ENCODE data around the gene EPB41L3. TPM values are rescaled to one million over a fixed set of nuclear protein-coding genes. Genes with fewer than 3 reads are reported as not detected.

EPB41L3 gene
- total RNA-seq, 1 experiment from 2014 or later, result 0.21 TPM

DNA sequence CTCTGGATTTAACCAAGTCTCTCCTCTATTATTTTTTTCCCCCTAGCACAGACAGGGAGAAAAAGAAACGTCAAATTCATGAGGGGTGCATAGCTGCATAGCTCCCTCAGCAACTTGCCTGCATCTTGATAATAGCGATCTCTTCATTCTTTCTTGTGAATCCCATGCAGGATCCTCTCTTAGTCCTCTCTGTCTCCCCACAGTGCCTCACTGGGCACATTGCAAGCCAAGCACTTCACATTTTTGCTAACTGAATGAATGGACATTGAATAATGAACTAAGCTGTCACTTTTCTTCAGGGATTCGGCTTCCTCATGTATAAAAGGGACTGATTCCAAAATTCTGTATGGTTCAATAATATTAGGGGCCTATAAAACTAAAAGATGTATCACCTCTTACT, 2.9 kb upstream of the EPB41L3 start:
- H3K9me3 ChIP-seq (replicated peaks), result no peaks in the 10 kb centered on the region
- peaks cover 53% of the 10 kb centered on the region for H3K27me3 ChIP-seq (replicated peaks)
- H3K4me3 ChIP-seq, result no peak overlapping the region
- H3K36me3 ChIP-seq, result no peaks in the 10 kb centered on the region
- H3K27ac ChIP-seq, result no peak overlapping the region
- DNase-seq (ENCODE audit: low read depth in 1 of 2, low spot score in 2 of 2), result no peak
- no peaks in the 10 kb centered on the region for H3K4me1 ChIP-seq (replicated peaks)

DNA sequence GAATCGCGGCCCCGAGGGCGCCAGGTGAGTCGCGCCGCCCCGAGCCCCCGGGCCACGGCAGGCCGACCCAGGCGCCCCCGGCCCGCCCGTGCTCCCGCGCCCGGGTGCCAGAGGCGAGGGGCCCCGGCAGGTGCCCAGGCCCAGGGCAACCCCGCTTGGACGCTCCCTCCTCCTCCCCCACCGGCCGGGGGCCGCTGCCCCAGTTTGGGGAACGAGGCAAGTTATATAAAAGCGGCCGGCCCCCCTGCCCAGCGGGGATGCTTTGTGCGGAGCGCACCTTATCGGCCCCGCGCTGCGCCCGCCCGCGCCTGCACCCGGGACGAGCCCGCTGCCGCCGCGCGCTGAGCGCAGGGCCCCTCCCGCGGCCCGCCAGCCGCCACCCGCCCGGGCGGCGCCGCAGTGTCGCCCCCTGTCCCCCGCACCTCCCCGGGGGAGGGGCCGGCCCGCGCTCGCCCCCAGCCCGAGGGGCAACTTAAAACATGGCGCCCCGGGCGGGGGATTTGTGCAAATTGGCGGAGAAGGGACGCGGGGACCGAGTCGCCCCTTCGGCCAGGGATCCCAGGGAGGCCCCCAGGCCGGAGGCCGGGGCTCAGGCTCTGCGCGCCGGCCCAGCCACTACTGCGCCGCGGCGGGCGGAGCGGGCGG, 639 bp downstream of the EPB41L3 start:
- H3K9me3 ChIP-seq (replicated peaks), result no peaks in the 10 kb centered on the region
- no peaks in the 10 kb centered on the region for H3K4me1 ChIP-seq (replicated peaks)
- peaks cover 53% of the 10 kb centered on the region for H3K27me3 ChIP-seq (replicated peaks)
- H3K27ac ChIP-seq, result no peak overlapping the region
- H3K36me3 ChIP-seq, result no peaks in the 10 kb centered on the region
- DNase-seq (ENCODE audit: low read depth in 1 of 2, low spot score in 2 of 2), result no peak
- H3K4me3 ChIP-seq, result no peak overlapping the region

DNA sequence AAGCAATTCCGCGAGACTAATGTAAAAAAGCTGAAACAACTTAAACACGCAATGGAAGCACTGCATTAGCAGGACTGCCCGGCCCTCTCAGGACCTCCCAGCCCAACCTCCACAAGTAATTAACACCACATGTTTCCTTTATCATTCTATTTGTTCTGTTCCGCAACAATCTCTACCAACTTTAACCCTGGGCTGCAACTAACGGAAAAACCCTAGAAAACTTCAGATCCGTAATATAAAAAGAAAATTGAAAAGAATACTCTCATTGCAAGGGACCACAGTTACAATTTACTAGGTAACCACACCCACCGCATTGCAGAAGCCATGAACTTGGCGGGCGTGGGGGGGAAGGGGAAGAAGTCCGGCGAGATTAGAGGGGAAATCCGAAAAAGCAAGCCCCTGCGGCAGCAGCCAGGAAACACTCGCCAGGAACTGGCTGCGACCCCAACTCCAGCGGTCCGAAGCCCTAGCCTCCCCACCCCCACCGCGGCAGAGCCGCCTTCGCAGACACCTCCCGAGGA, 1.2 kb downstream of the EPB41L3 start:
- H3K36me3 ChIP-seq, result no peaks in the 10 kb centered on the region
- H3K4me1 ChIP-seq (replicated peaks), result no peaks in the 10 kb centered on the region
- no peak overlapping the region for H3K4me3 ChIP-seq
- no peak overlapping the region for H3K27ac ChIP-seq
- no peak for DNase-seq (ENCODE audit: low read depth in 1 of 2, low spot score in 2 of 2)
- no peaks in the 10 kb centered on the region for H3K9me3 ChIP-seq (replicated peaks)
- peaks cover 47% of the 10 kb centered on the region for H3K27me3 ChIP-seq (replicated peaks)

DNA sequence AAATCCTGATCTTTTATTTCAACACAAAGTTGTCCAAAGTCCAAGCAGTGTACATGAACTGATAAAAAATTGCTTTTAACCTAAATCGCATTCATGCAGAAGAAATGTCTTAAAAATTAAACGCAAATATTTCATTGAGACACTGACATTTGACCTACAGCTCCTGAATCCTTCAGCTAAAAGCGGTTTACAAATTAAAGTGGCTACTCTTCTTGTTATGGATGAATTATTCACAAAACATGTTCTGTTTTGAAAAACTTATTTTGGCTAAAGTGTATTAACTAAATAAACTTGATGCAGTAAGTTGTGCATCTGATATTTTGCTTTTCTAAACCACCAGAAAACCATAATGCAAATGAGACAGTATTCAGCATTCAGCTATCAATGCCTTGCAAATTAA, 2.2 kb downstream of the EPB41L3 start:
- DNase-seq (ENCODE audit: low read depth in 1 of 2, low spot score in 2 of 2), result no peak
- H3K9me3 ChIP-seq (replicated peaks), result no peaks in the 10 kb centered on the region
- peaks cover 42% of the 10 kb centered on the region for H3K27me3 ChIP-seq (replicated peaks)
- no peak overlapping the region for H3K27ac ChIP-seq
- no peaks in the 10 kb centered on the region for H3K36me3 ChIP-seq
- H3K4me1 ChIP-seq (replicated peaks), result no peaks in the 10 kb centered on the region
- H3K4me3 ChIP-seq, result no peak overlapping the region

DNA sequence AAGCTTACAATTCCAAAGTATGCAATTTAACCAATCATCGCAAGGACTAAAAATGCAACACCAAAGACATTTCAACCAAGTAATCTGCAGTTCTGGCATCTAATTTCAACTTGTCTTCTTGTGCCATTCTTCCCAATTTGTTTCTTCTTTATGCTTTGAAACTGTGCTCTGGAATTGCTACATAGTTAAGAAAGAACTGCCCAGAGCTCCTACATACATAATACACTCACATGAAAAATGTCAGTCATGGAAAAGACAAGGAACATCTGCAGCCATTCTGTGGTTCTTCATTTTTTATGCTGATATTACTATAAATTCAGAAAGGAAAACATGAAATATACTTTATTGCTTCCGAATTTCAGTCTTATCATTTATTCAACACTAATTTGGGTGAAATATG, 4.4 kb downstream of the EPB41L3 start:
- Histone ChIP-seq H3K27ac (no peak overlapping the region), H3K4me1 (replicated peaks) (no peaks in the 10 kb centered on the region), H3K36me3 (no peaks in the 10 kb centered on the region), H3K27me3 (replicated peaks) (peaks cover 30% of the 10 kb centered on the region), H3K4me3 (no peak overlapping the region), H3K9me3 (replicated peaks) (no peaks in the 10 kb centered on the region)
- no peak for DNase-seq (ENCODE audit: low read depth in 1 of 2, low spot score in 2 of 2)

DNA sequence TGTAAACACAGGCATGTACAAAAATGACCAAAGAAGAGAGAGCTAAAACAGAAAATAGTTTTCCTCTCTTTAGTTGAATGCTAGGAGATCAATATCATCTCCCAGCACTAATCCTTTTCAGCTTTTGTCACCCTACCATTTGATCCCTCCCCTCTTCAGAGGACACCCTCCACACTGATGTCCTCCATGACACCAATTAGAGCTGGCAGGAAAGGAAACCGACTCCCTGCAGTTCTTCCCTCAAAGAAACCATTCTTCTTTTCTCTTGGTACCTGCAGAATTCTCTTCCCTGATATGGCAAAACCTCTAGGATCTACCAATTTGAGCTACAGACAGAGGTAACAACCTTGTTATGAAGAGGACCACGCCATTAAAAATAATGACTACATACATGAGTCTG, 5.3 kb downstream of the EPB41L3 start:
- Histone ChIP-seq H3K27ac (no peak overlapping the region), H3K36me3 (no peaks in the 10 kb centered on the region), H3K4me3 (no peak overlapping the region), H3K27me3 (replicated peaks) (peaks cover 23% of the 10 kb centered on the region), H3K4me1 (replicated peaks) (no peaks in the 10 kb centered on the region), H3K9me3 (replicated peaks) (no peaks in the 10 kb centered on the region)
- no peak for DNase-seq (ENCODE audit: low read depth in 1 of 2, low spot score in 2 of 2)

DNA sequence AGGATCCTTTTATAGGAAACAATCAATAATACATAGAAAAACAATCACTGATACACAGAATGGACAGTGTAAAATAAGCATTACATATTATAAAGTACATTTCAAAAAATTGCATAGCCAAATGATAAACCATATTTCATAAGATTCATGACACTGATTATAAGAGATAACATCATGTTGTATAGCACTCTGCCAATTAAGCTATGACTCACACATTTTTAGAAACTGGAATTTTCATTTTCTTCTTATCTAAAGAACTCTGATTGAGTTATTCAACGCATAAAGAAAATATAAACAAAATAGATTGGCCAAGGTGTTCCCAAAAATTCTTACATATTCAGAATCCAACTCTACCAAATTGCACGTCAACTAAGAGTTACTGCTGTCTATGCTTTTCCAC, 5.9 kb downstream of the EPB41L3 start:
- no peaks in the 10 kb centered on the region for H3K36me3 ChIP-seq
- no peak overlapping the region for H3K27ac ChIP-seq
- H3K4me3 ChIP-seq, result no peak overlapping the region
- DNase-seq (ENCODE audit: low read depth in 1 of 2, low spot score in 2 of 2), result no peak
- H3K4me1 ChIP-seq (replicated peaks), result no peaks in the 10 kb centered on the region
- H3K9me3 ChIP-seq (replicated peaks), result no peaks in the 10 kb centered on the region
- peaks cover 20% of the 10 kb centered on the region for H3K27me3 ChIP-seq (replicated peaks)

DNA sequence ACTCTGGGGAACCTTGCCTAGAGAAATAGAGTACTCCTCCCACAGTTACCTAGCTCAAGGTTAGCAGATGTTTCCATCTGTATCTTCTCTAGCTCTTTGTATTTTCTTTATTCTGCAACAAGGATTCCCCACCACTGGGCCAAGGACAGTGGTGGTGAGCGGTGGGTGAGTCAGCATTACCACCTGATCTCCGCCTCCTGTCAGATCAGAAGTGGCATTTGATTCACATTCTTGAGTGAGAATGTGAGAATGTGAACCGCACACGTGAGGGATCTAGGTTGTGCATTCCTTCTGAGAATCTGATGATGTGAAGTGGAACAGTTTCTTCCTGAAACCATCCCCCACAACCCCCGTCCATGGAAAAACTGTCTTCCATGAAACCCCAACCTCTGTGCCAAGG, 9.0 kb downstream of the EPB41L3 start:
- Histone ChIP-seq H3K27me3 (replicated peaks) (no peaks in the 10 kb centered on the region), H3K4me1 (replicated peaks) (no peaks in the 10 kb centered on the region), H3K9me3 (replicated peaks) (no peaks in the 10 kb centered on the region), H3K27ac (no peak overlapping the region), H3K36me3 (no peaks in the 10 kb centered on the region), H3K4me3 (no peak overlapping the region)
- no peak for DNase-seq (ENCODE audit: low read depth in 1 of 2, low spot score in 2 of 2)

DNA sequence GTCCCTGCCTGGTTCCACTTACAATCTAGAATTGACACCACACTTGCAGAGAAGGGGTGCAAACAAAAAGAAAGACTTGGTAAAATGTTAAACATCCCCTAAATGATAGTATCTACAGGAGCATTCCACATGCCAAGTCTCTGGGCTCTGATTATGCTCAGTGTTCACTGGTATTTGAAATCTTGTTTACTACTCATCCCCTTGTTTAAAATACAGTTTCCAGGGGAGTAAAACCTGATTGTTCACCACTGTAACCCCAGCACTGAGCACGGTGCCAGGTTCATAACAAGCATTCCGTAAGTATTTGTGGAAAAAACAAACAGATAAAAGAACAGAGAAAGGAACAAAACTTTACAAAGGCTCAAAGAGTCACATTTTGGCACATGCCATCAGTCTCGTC, 11.7 kb downstream of the EPB41L3 start:
- H3K27ac ChIP-seq, result no peak overlapping the region
- H3K36me3 ChIP-seq, result no peaks in the 10 kb centered on the region
- H3K9me3 ChIP-seq (replicated peaks), result no peaks in the 10 kb centered on the region
- no peaks in the 10 kb centered on the region for H3K4me1 ChIP-seq (replicated peaks)
- no peak for DNase-seq (ENCODE audit: low read depth in 1 of 2, low spot score in 2 of 2)
- no peak overlapping the region for H3K4me3 ChIP-seq
- H3K27me3 ChIP-seq (replicated peaks), result no peaks in the 10 kb centered on the region

DNA sequence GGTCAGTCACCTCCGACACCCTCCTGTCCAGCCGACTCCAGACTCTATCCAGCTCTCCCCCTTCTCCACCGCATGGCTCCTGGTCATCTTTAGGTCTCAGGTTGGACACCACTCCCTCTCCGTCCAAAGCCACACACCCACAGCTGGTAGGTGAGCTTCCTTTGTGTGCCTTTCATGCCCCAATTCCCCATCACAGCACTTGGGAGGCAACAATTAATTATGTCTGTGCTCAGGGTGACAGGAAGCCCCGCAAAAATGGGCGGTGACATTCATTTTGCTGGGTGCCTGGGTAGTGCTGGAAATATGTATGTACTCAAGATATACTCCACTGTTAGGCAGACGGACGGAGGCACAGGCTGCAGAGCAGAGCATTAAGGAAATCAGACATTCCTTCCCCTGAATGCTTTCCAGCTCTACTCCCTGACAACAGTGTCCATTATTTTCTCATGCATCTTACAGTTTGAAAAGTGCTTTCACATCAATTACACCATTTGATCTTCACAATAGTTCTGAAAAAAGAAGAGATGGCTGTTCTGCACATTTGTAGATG, 13.1 kb downstream of the EPB41L3 start:
- no peak for DNase-seq (ENCODE audit: low read depth in 1 of 2, low spot score in 2 of 2)
- Histone ChIP-seq H3K27me3 (replicated peaks) (no peaks in the 10 kb centered on the region), H3K36me3 (no peaks in the 10 kb centered on the region), H3K27ac (no peak overlapping the region), H3K9me3 (replicated peaks) (no peaks in the 10 kb centered on the region), H3K4me1 (replicated peaks) (no peaks in the 10 kb centered on the region), H3K4me3 (no peak overlapping the region)

DNA sequence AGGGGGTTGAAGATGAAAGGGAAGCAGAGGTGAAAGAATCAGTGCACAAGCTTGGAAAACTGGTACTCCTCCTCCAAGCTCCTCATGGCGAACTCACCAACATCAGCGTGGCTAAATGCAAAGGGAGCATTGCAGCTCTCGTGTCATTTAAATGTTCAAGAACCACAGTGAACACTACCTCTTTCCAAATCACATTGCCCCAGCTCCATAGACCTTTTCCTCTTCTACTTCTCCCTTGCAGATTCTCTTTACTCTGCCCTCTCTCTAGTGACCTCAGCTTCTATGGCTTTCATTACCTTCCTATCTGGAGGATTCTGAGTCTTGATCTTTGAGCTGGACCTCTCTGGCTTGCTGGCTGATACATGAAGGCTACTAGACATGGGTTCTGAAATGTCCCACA, 14.3 kb downstream of the EPB41L3 start:
- DNase-seq (ENCODE audit: low read depth in 1 of 2, low spot score in 2 of 2), result no peak
- H3K27ac ChIP-seq, result no peak overlapping the region
- no peaks in the 10 kb centered on the region for H3K9me3 ChIP-seq (replicated peaks)
- no peaks in the 10 kb centered on the region for H3K36me3 ChIP-seq
- H3K4me1 ChIP-seq (replicated peaks), result no peaks in the 10 kb centered on the region
- no peak overlapping the region for H3K4me3 ChIP-seq
- no peaks in the 10 kb centered on the region for H3K27me3 ChIP-seq (replicated peaks)

DNA sequence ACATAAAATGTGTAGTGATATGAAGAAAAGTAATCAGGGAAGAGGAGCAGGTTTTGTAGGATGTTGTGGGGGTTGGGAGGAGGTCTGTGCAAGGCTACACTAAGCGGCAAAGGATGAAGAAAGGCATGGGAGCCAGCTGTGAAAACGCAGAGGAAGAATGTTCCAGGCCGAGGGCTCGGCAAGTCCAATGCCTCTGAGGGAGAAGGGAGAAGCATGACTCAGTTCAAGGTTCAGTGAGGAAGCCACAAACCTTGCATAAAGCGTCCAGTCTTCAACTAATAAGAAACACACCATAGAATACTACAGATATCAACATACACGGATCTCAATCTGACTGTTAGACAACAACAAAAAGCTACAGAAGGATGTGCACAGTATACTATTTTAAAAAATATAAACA, 16.2 kb downstream of the EPB41L3 start:
- Histone ChIP-seq H3K27ac (no peak overlapping the region), H3K27me3 (replicated peaks) (no peaks in the 10 kb centered on the region), H3K4me1 (replicated peaks) (no peaks in the 10 kb centered on the region), H3K36me3 (no peaks in the 10 kb centered on the region), H3K9me3 (replicated peaks) (no peaks in the 10 kb centered on the region), H3K4me3 (no peak overlapping the region)
- no peak for DNase-seq (ENCODE audit: low read depth in 1 of 2, low spot score in 2 of 2)

DNA sequence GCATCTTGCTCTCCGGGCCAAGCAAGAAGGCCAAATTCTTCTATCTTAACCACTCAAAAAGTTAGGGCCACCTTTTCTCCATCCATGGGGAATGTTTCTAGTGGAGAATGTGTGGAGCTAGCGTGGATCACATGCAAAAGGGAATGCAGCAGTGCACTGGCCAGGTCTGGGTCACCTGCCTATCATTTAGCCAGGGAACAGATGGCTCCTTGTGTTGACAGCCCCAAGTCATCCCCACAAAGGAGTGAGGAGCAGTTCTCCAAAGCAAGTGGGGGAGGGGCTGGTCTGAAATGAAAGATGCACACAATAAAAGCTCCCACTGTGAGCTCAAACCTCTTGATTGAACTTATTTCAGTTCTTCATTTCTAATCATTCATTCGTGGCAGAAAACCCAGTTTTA, 19.1 kb downstream of the EPB41L3 start:
- DNase-seq (ENCODE audit: low read depth in 1 of 2, low spot score in 2 of 2), result no peak
- no peak overlapping the region for H3K27ac ChIP-seq
- H3K27me3 ChIP-seq (replicated peaks), result 0 out of 2 replicates have a peak, but pooled peaks cover 4% of the 10 kb centered on the region
- H3K4me1 ChIP-seq (replicated peaks), result no peaks in the 10 kb centered on the region
- H3K36me3 ChIP-seq, result no peaks in the 10 kb centered on the region
- no peaks in the 10 kb centered on the region for H3K9me3 ChIP-seq (replicated peaks)
- no peak overlapping the region for H3K4me3 ChIP-seq

DNA sequence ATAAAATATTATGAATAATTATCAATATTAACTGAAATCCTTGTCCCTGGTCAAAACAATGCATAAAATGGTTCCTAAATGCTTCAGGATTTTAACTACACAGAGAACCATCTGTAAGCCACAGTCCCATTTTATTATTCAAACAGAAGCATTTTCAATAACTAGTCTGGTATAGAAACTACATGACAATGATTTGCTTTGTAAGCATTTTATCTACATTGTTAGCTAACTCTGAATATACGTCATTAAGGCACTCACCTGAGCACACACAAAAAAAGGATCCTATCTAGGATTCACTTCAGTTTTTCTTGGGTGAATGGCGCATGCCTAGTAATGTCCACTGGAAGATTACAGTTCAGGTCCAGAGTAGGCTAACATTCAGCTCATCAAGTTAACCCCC, 22.8 kb downstream of the EPB41L3 start:
- Histone ChIP-seq H3K4me1 (replicated peaks) (no peaks in the 10 kb centered on the region), H3K27me3 (replicated peaks) (peaks cover 4% of the 10 kb centered on the region), H3K36me3 (no peaks in the 10 kb centered on the region), H3K4me3 (no peak overlapping the region), H3K27ac (no peak overlapping the region), H3K9me3 (replicated peaks) (no peaks in the 10 kb centered on the region)
- DNase-seq (ENCODE audit: low read depth in 1 of 2, low spot score in 2 of 2), result no peak

DNA sequence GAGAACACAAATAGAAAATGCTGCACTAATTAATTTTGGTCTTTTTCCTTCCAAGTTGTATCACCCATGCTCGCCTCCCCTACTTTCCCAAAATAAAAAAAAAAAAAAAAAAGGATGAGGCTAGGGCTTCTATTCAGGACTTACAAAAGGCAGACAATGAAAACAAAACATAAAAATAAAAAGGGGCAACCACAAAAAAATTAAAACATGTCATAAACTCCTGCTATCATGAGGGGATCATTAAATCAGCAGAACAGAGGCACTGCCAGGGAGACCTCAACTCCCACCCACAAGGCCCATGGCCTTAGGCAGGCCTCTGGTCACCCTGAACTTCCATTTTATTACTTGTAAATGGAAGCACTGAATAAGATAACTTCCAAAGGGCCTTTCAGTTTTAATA, 23.3 kb downstream of the EPB41L3 start:
- H3K4me1 ChIP-seq (replicated peaks), result no peaks in the 10 kb centered on the region
- DNase-seq (ENCODE audit: low read depth in 1 of 2, low spot score in 2 of 2), result no peak
- no peak overlapping the region for H3K27ac ChIP-seq
- no peak overlapping the region for H3K4me3 ChIP-seq
- H3K36me3 ChIP-seq, result no peaks in the 10 kb centered on the region
- H3K27me3 ChIP-seq (replicated peaks), result peaks cover 4% of the 10 kb centered on the region
- no peaks in the 10 kb centered on the region for H3K9me3 ChIP-seq (replicated peaks)

All from SJSA1 (cell line).